Left cardiac atrium (tissue), 4 donors: ENCODE results near the gene MAMDC4. TPM values are rescaled to one million over a fixed set of nuclear protein-coding genes. Genes with fewer than 3 reads are reported as not detected.
"Not testable (repeated sequence)": the region's sequence is repeated elsewhere in the genome, so short reads cannot be mapped to it uniquely, and the experiment has no call there.

Experiments
- ATAC-seq, 2 donors: fragments of 200-7000 bp; cut with Tn5 transposase; one replicate each; pipeline ENCODE4 v1.9.1; 2020; ENCODE audit warnings: mild to moderate bottlenecking in 2 of 2, moderate library complexity in 2 of 2
- DNase-seq: peaks from one replicate; pipeline ENCODE4 v3.0.0-alpha.2; 2020
- intact Hi-C, 2 donors: fragments of 100-400 bp; cut with DNase I; formaldehyde crosslinking; loops; one replicate each; pipeline versions ENCODE4 v1.14.1 to v1.15.1; 2022 to 2023
- total RNA-seq, 2 donors: library from RNA; stranded (reverse); fragmentation: NEBNext Ultra II Directional; extraction: Animal tissue kit (Norgen Biotek cat#: 25700); gene quantifications; one replicate each; pipeline ENCODE4 v1.2.1, GENCODE V29; 2021
- donor health status: DM: no; HTN: yes; CAD: no.
- donor health status: DM: no; HTN: yes; CAD: no; lungs with severe emphysema.
- donor health status: DM: yes; HTN: yes; CAD: no.
- donor health status: Dilated cardiomyopathy.

MAMDC4 gene
- total RNA-seq, 2 donors from 2014 or later: 3.7 to 8.4 TPM

DNA sequence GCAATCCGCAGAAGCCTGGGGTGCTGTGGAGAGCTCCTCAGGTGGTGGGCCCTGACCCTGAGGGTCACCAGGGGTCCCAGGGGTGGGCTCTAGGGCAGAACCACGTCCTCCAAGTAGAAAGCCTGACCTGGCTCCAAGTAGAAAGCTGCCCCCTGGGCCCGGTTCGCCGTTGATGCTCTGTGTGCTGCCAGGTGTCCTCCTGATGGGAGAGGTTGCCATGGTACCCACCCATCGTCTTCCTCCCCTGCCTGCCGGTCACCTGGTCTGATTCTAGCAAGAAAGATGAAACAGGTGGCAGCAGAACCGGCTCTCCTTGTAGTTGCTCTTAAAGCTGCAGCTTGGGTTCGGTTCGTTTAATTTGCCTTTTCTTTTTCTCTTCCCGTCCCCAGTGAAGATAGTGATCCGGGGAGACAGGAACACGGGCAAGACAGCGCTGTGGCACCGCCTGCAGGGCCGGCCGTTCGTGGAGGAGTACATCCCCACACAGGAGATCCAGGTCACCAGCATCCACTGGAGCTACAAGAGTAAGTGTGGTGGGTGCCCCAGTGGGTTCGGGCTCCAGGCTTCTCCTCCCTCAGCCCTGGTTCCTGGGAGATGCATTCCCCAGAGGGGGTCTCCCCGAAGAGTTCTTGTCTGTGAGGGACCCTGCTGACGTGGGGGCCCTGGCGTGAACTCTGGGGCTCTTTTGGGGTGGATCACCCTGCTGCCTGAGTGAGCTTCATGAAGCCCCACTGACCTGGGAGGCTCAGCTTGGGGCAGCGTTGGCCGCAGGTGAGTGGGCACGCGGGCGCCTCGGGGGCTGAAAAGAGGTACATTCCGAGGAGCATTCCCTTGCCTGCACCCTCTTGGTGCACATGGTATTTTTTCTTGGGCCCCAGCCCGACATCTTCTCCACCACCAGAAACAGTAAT, 28.8 kb upstream of the MAMDC4 start:
- intact Hi-C loops: no loop called here
- ATAC-seq: no peak
- no peak for DNase-seq

DNA sequence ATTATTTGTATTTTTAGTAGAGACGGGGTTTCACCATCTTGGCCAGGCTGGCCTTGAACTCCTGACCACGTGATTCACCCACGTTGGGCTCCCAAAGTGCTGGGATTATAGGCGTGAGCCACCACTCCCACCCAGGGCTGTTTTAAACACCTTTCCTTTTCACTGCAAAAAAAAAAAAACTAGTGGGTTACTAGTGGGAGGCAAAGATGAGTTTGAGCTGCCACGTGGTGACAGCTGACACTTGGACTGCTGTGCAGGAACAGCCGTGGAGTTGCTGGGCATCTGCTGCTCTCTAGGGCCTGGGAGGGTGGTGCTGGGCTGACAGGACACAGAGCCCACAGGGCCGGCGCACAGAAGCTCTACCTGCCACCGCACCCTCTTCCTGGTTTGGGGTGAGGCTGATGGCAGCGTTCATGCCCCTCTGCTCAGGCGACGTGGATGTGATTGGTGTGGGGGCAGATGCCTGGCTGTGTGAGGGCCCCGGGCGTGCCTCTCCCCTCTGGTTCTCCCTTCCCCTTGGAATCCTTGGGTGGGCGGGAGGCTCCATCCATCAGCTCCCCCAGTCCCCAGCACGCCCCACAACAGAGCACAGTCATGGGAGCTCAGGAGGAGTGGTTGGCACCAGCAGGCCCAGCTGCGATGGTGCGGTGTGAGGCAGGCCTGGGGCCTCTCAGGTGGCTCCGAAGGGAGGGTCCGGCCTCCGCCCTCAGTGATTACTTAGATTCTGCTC, 27.5 kb upstream of the MAMDC4 start:
- ATAC-seq: no peak
- DNase-seq: no peak
- intact Hi-C loops: no loop called here

GRCh38 chr9:136825295-136826187, 26.6 kb upstream of the MAMDC4 start:
- DNase-seq: no peak
- ATAC-seq: no peak
- intact Hi-C loops: no loop called here

DNA sequence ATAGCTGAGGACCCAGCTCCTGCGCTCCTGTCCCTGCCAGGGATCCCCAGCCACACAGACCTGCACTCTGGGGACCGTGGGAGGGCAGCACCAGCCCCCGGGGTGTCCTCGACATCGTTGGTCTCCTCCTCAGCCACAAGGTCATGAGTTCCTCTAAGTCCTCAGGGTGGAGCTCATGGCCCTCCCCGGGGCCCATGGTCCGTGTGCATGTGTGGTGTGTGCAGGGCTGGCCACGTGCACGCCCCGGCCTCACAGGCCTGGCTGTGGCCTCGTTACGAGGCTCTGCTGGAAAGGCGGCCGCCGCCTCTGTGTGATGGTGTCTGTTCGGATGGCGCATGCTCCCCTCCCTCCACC, 26.0 kb upstream of the MAMDC4 start:
- ATAC-seq: no peak
- intact Hi-C loops: no loop called here
- no peak for DNase-seq

DNA sequence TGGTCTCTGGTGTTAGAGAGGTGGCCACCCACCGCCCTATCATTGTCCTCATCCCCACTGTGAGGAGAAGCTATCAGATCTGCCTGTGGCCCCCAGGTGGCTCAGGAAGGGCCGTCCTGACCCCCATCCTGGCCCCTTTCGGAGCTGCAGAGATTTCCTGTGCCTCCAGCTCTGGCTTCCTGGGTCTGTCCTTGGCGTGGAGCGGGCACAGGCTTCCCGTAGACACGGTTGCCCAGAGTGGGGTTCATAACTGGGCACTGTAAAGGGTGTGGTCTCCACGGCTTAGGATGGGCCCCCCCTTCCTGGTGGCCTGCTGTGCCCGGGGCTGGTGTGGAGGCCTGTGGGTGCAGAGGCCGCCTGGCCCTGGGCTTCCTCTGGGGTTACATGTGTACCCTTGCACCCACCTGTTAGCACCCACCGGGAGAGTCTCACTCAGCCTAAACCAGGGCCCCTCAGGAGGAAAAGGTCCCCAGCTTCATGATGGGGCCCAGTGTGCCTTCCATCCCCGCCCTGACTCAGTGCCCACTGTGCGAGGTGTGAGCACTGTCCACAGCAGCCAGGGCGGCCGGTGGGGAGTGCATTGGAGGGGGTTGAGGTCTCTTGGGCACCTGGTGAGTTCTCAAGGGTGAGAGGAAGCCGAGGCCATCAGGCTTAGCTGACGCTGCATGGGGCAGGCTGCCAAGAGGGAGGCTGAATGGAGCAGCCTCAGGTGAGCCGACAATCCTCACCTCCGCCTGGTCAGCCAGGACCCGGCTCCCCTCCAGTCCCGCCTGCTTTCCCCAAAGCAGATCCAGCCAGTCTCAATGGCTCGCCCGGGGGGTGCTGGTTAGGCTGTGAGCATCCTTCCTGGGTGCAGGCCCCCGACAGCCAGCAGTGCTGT, 25.2 kb upstream of the MAMDC4 start:
- DNase-seq: no peak
- intact Hi-C loops: no loop called here
- no peak for ATAC-seq

- DNase-seq: no peak
- intact Hi-C loops: no loop called here
- ATAC-seq: no peak
Observed at GRCh38 chr9:136827794-136828473, 24.2 kb upstream of the MAMDC4 start.

DNA sequence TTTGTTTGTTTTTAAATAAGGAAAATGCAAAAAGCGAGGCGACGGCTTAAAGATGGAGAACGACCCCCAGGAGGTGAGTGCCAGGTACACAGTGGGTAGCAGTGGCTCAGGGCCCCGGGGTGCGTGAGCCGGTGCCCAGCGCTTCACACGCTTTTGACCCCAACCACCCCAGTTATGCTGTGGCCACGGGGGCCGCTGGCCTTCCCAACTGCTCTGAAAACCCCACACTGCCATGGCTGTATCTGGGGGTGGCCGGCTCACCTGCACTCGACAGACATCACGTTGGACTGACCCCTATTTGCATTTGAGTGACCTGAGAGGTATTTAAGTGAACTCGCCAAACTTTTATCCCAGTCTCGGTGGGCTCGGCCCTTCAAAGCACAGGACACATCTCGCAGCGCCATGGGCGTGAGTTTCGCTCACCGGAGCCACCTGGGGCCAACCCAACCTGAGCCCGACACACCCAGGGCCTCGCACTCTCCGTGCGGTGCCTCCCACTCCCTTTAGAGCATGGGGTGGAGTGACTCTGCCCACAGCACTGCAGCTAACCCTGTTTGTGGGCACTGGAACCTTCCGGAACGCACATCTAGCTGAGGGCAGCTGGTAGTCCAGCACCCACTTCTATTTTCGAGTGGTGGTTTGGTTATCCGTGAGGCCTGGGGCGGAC, 23.5 kb upstream of the MAMDC4 start:
- ATAC-seq (no peak), DNase-seq (no peak)
- intact Hi-C loops: no loop called here

DNA sequence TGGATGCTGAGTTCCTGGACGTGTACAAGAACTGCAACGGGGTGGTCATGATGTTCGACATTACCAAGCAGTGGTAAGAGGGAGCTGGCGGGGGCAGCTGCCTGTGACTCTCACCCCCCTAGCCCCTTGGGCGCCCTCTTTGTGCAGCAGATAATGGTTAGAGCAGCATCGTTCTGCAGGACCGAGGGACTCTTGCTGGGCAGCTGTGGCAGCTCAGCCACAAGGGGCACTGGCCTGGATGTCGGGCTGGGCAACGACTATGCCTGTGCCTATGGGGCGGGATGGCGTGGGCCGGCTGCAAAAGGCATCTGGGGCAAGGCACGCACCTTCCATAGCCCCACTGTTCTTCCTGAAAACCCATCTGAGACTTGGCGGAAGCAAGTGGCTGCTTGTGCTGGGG, 22.7 kb upstream of the MAMDC4 start:
- ATAC-seq (no peak), DNase-seq (no peak)
- intact Hi-C loops: no loop called here

DNA sequence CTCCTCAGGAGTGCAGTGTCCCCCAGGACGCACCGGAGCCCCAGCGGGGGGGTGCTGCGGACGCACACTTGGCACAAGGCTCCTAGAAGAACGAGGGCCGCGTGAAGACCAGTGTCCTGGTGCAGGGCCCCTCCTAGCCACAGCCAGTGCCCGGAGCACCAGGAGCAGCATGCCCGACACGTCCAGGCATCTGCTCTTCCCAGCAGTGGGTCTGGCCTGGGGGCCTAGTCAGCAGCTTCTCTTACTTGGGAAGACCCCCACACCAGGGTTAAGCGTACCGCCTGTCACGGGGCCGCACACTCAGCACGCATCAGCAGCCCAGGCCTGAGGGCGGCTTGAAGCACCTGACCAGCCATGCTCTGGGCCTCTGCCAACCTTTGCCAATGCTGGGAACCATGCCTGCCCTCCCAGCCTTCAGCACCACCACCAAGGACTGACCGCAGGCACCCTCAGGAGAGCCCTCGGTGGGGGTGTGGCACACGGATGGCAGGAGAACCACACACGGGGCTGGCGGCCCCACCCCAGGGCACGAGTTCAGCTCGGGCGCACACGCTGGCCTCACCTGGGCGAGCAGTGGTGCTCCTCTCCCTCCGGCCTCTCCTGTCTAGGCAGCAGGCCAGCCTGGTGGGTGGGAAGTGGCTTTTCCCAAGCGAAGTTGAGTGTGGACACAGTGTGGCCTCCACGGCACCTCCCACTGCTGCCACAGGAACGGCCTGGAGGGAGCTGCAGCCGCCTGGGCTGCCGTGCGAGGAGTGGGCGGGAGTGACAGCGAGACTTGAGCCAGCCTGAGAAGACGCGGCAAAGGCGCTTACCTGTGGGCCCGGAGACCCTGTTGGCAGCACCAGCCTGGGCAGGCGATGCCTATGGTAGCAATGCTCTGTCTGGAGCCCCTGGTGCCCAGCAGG, 21.9 kb upstream of the MAMDC4 start:
- intact Hi-C loops: no loop called here
- ATAC-seq: no peak
- peak; percentile 11 for DNase-seq

DNA sequence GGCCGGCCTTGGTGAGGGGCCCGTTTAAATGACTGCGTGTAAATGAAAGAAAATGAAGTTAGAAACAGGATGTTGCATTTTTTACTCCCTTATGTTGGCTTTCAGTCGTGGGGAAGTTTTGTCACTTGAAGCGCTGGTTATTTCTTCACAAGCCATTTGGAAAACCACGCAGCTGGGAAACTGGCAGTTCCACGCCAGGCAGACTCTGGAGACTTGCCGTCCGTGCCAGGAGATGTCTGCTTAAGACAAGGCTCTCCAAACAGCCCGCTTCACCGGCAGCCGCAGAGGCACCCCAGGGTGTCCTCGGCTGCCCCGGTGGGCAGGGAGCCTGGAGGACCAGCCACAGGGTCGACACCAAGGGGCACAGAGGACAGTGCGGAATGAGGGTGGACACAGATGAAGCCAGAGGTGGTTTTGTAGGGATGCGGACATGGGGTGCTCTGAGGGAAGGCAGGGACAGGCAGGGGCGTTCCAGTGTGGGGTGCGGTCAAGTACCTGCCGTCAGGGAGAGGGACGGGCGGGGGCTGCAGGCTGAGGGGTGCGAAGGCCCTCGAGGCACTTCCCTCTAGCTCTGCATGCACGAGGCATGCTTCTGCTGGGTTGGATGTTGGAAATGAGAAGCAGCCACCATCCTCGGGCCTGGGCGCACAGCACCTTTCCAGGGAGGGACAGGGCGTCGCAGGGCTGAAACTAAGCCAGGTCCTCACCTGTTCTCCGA, 21.0 kb upstream of the MAMDC4 start:
- DNase-seq: peak; percentile 12
- ATAC-seq: no peak
- intact Hi-C loops: no loop called here

DNA sequence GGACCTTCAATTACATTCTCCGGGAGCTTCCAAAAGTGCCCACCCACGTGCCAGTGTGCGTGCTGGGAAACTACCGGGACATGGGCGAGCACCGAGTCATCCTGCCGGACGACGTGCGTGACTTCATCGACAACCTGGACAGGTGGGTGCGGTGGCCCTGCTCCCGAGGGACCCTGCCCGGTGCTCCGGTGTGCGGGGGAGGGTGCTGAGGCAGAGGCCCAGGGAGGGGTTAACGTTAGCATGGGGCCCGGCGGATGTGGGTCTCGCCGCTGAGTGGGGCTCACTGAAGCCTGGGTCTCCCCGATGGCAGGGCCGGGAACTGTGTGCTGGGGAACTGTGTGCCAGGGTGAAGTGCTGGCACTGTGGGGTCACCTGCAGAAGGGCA, 20.4 kb upstream of the MAMDC4 start:
- intact Hi-C loops: no loop called here
- DNase-seq: peak; percentile 21
- ATAC-seq: no peak

DNA sequence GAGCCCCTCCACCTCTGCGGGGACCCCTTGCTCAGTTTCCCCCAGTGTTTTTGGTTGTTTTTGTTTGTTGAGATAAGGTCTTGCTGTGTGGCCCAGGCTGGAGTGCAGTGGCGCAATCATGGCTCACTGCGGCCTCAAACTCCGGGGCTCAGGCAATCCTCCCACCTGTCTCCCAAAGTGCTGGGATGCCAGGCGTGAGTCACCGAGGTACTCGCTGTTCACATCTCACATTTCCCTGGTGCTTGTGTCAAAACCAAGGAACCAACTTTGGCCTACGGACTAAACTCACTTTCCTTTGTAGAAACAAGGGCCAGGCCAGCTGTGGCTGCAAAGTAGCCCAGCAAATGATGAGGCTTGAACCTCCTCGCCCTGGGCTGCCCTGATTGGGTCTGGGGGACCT, 19.6 kb upstream of the MAMDC4 start:
- peak; percentile 7 for DNase-seq
- intact Hi-C loops: no loop called here
- ATAC-seq: no peak

GRCh38 chr9:136833381-136834048, 18.6 kb upstream of the MAMDC4 start:
- peak; percentile 11 for DNase-seq
- ATAC-seq, intact Hi-C loops: not testable (repeated sequence)

DNA sequence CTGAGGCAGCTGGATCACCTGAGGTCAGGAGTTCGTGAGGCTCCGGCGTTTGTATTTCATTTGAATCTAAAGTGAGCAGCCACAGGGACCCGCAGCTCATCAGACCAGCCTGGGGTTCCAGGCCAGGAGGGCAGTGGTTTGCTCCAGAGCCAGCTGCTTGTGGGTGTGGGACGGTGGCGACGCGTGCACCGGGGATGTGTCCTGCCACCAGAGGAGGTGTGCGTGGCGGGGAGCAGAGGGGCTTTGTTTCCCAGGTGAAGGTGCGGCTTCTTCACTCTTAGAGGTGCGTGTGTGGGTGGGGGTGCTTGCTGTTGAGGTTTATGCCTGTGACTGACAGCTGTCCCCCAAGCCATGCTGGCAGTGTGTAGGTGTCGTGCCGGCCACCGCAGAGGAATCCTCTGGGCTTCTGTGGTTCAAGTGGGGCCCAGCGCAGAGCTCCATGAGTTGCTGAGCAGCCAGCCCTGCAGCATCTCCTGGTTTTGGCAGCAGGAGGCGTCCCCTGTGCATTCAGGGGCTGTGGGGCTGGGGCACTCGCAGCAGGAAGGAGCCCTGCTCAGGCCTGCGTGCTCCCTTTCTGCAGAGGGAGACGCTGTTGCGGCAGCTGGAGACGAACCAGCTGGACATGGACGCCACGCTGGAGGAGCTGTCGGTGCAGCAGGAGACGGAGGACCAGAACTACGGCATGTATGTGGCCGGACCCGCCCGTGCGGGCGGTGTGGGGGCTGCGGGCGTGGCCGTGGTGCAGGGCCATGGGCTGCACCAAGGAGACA, 16.8 kb upstream of the MAMDC4 start:
- peak; percentile 10 for DNase-seq
- intact Hi-C loops: no loop called here
- ATAC-seq: no peak
